ENCODE results near the gene TAGLN3. TPM values are rescaled to one million over a fixed set of nuclear protein-coding genes. Genes with fewer than 3 reads are reported as not detected.
"Not testable (repeated sequence)": the region's sequence is repeated elsewhere in the genome, so short reads cannot be mapped to it uniquely, and the experiment has no call there.

TAGLN3 gene
- total RNA-seq, 2 experiments from 2014 or later = 0.89 to 1.2 TPM

DNA sequence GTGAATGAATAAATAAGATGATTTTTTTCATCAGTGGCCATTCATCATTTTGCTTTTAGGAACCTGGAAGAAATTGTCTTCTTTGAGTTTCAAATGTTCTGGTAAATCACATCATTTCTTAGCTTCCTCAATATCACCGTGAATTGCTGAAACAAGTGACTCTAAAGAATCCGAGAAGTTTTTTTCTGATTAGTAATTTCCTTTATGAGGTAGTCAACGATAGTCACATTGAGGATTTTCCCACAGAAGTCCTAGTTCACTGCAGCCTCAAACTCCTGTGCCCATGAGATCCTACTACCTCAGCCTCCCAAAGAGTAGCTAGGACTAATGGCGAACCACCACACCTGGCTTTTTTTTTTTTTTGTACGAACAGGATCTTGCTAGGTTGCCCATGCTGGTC lies 32.2 kb downstream of the TAGLN3 start:
- Mint-ChIP-seq H3K27ac (no peak overlapping the region), H3K36me3 (ENCODE audit: low read depth) (no peaks in the 10 kb centered on the region), H3K4me3 (no peak overlapping the region), H3K9me3 (no peaks in the 10 kb centered on the region), H3K4me1 (ENCODE audit: low read depth) (no peaks in the 10 kb centered on the region), H3K27me3 (no peaks in the 10 kb centered on the region)
- CTCF ChIA-PET = interaction anchor here (0.8 to 2.4 kb wide), 6 partner anchors 10 to 314 kb away, joined by 3 to 6 read pairs (median 4); no protein-coding TSS in a partner anchor
- ATAC-seq = no peak
- DNase-seq = no peak
- intact Hi-C loops (cut with micrococcal nuclease) = no loop called here
- TF ChIP-seq, protein P1, sequence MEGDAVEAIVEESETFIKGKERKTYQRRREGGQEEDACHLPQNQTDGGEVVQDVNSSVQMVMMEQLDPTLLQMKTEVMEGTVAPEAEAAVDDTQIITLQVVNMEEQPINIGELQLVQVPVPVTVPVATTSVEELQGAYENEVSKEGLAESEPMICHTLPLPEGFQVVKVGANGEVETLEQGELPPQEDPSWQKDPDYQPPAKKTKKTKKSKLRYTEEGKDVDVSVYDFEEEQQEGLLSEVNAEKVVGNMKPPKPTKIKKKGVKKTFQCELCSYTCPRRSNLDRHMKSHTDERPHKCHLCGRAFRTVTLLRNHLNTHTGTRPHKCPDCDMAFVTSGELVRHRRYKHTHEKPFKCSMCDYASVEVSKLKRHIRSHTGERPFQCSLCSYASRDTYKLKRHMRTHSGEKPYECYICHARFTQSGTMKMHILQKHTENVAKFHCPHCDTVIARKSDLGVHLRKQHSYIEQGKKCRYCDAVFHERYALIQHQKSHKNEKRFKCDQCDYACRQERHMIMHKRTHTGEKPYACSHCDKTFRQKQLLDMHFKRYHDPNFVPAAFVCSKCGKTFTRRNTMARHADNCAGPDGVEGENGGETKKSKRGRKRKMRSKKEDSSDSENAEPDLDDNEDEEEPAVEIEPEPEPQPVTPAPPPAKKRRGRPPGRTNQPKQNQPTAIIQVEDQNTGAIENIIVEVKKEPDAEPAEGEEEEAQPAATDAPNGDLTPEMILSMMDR (IDR thresholded peaks at IDR 0.05) = no peak
- POLR2A ChIA-PET = no interaction called here

DNA sequence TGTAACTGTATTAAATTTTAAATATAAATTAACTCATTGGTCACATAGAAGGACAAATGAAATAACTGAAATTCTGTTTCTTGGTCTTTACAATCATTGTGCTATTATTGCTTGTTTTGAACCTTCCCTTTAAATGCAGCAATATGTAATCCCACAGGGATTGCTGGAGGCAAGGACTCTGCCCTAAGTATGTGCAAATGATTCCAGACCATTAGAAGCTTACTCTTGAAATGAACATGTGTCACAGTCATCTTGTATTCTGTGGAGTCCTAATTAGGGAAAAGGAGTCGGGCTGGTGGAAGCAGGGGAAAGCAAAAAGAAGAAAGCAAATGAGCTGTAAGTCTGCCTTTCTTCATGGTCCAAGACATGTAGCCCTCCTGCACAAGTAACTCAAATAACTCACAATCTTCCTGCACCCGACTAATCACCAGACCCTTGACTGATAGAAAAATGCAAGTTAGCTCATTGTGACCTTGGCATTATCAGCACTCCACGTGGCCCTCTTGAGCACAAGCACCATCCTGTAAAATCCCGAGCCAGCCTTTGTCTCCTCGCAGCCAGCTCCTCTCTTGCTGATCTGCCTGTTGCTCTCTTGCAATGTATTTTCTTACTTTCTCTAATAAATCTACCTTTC lies 33.5 kb downstream of the TAGLN3 start:
- H3K4me3 Mint-ChIP-seq = no peak overlapping the region
- TF ChIP-seq, protein P1 (IDR thresholded peaks at IDR 0.05) = no peak
- CTCF ChIA-PET = interaction anchor here (1.5 to 4.5 kb wide), 5 partner anchors 9 to 316 kb away, joined by 4 to 26 read pairs (median 6); no protein-coding TSS in a partner anchor
- no peaks in the 10 kb centered on the region for H3K9me3 Mint-ChIP-seq
- H3K36me3 Mint-ChIP-seq (ENCODE audit: low read depth) = no peaks in the 10 kb centered on the region
- POLR2A ChIA-PET = no interaction called here
- H3K27me3 Mint-ChIP-seq = no peaks in the 10 kb centered on the region
- DNase-seq (no peak), ATAC-seq (no peak)
- H3K4me1 Mint-ChIP-seq (ENCODE audit: low read depth) = no peaks in the 10 kb centered on the region
- H3K27ac Mint-ChIP-seq = no peak overlapping the region
- intact Hi-C loops (cut with micrococcal nuclease) = no loop called here

DNA sequence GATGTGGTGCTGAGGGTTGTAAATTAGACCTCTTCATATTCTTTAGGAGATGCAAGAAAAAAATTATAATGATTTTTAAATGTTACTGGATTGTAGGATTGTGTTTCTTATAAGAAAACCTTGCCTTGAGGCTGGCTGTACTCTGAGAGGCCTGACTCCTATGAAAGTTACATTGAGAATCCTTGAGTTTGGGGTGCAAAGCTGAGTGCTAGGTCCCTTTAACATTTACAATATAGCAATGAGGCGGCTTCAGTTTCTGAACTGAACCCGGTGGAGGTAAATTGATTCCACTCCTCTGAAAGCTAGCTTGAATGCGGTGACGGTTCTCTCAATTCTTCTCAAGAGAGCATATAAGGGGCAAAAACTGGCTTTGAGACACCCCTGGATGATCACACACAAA lies 35.7 kb downstream of the TAGLN3 start, which contains the start of gene TMPRSS7:
Gene TMPRSS7 (plus strand): TSS at position 301 of the 400 bp plus-strand sequence. CDS start 110 bp downstream, outside the sequence.
- Mint-ChIP-seq H3K36me3 (ENCODE audit: low read depth) (no peaks in the 10 kb centered on the region), H3K4me3 (no peak within 1 kb of the TSS), H3K4me1 (ENCODE audit: low read depth) (no peaks in the 10 kb centered on the region), H3K27ac (no peak within 1 kb of the TSS), H3K27me3 (no peaks in the 10 kb centered on the region), H3K9me3 (peaks cover 3% of the 10 kb centered on the region)
- no peak for DNase-seq
- TF ChIP-seq, protein P1 (IDR thresholded peaks at IDR 0.05) = no peak
- POLR2A ChIA-PET = no interaction called here
- CTCF ChIA-PET = interaction anchor here (1.9 to 4.5 kb wide), 2 partner anchors 10 to 21 kb away, joined by 5 to 26 read pairs; no protein-coding TSS in a partner anchor
- intact Hi-C loops (cut with micrococcal nuclease) = no loop called here
- no peak for ATAC-seq

DNA sequence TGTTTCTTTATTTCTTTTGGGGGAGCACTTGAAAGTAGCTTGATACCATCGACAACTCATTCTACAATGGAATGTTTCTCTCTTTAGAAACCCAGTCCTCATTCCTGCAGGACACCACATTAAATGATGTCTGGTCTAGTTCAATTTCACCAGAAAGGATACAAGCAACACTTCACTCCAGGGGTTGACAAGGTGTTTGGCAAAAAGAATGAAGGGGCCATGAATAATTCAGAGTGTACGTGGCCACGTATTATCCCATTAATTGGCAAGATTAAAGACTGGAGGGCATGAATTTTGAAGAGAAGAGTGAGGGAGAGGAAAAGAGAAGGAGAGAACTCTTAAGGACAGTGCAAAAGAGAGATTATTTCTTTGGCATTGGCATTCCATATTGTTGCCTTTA lies 36.5 kb downstream of the TAGLN3 start:
- Mint-ChIP-seq H3K4me3 (no peak overlapping the region), H3K4me1 (ENCODE audit: low read depth) (no peaks in the 10 kb centered on the region), H3K27me3 (no peaks in the 10 kb centered on the region), H3K27ac (no peak overlapping the region), H3K36me3 (ENCODE audit: low read depth) (no peaks in the 10 kb centered on the region), H3K9me3 (peaks cover 3% of the 10 kb centered on the region)
- DNase-seq (no peak), ATAC-seq (no peak)
- POLR2A ChIA-PET = no interaction called here
- intact Hi-C loops (cut with micrococcal nuclease) = no loop called here
- CTCF ChIA-PET = interaction anchor here (1.0 to 4.5 kb wide), 3 partner anchors 9 to 75 kb away, joined by 3 to 26 read pairs (median 5); no protein-coding TSS in a partner anchor
- TF ChIP-seq, protein P1 (IDR thresholded peaks at IDR 0.05) = no peak

DNA sequence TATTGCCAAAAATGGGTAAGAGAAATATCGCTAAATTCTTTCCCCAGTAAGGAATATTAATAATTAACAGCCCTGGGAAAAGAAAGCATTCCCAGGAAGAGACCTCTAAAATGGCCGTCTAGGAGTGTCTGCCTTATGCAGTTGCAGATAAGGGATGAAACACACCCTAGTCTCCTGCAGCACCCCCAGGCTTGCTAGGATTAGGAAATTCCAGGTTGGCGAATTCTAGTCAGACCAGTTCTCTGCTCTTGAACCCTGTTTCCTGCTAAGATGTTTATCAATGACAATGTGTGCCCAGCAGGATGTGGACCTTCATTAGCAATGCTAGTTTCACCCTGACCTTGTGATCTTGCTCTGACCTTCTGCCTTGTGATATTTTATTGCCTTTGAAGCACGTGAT lies 38.5 kb downstream of the TAGLN3 start:
- CTCF ChIA-PET; ATAC-seq; DNase-seq; intact Hi-C loops (cut with micrococcal nuclease); H3K36me3 Mint-ChIP-seq (ENCODE audit: low read depth); H3K4me1 Mint-ChIP-seq (ENCODE audit: low read depth); H3K27ac Mint-ChIP-seq; H3K27me3 Mint-ChIP-seq; POLR2A ChIA-PET; H3K4me3 Mint-ChIP-seq; H3K9me3 Mint-ChIP-seq: not testable (repeated sequence)
